SK-N-SH (cell line): ENCODE results near the gene PAEP. TPM values are rescaled to one million over a fixed set of nuclear protein-coding genes. Genes with fewer than 3 reads are reported as not detected.

Experiments
- CTCF ChIA-PET: fragments of 300-600, 350-600 bp; formaldehyde crosslinking; extraction: SDS; loops from one replicate; lab custom pipeline; 2021; lab: Yijun Ruan, JAX
- POLR2A ChIA-PET: fragments of 350-600 bp; sonication (Branson Sonifier 250); formaldehyde crosslinking; extraction: SDS; loops from one replicate; lab custom pipeline; 2020; ENCODE audit warnings: antibody characterized with exemption, inconsistent platforms; lab: Yijun Ruan, JAX
- DNase-seq: peaks from one replicate; pipeline ENCODE4 v3.0.0; 2012
- H2AFZ ChIP-seq: fragments of 200-600 bp; sonication (generic); 2 replicates; pipeline ENCODE4 v1.8.1; 2016; ENCODE audit warnings: antibody characterized with exemption, mild to moderate bottlenecking, low read depth
- H3F3A ChIP-seq: fragments of 200-600 bp; sonication (generic); replicated peaks from 2 replicates; pipeline ENCODE3; 2016; ENCODE audit warnings: antibody characterized with exemption, mild to moderate bottlenecking; ENCODE audit not compliant: insufficient read depth
- H3K27ac ChIP-seq, 2 experiments: fragments of 200-500 bp in 1 of 2; fragments of 200-600 bp in 1 of 2; sonication (Bioruptor generic) in 1 of 2; sonication (generic), shearing (Covaris generic) in 1 of 2; 2 replicates each; pipeline versions ENCODE4 v1.5.1 to v1.6.1; 2014 to 2016; ENCODE audit warnings: low read depth in 2 of 2, inconsistent platforms in 1 of 2, low read length in 1 of 2, mild to moderate bottlenecking in 1 of 2, mixed read lengths in 1 of 2
- H3K27me3 ChIP-seq: fragments of 200-600 bp; sonication (generic), shearing (Covaris generic); 2 replicates; pipeline ENCODE4 v1.6.1; 2016; ENCODE audit warnings: mixed run types; ENCODE audit not compliant: insufficient read depth
- H3K36me3 ChIP-seq, 2 experiments: fragments of 200-500 bp in 1 of 2; fragments of 200-600 bp in 1 of 2; sonication (Bioruptor generic) in 1 of 2; sonication (generic) in 1 of 2; replicated peaks in 1 of 2; 2 replicates each; pipeline versions ENCODE3 to v1.5.1; 2014 to 2016; ENCODE audit warnings: low read length in 1 of 2, mild to moderate bottlenecking in 1 of 2; ENCODE audit not compliant: insufficient read depth in 2 of 2, control insufficient read depth in 1 of 2
- H3K4me1 ChIP-seq, 2 experiments: fragments of 200-500 bp in 1 of 2; fragments of 200-600 bp in 1 of 2; sonication (Bioruptor generic) in 1 of 2; sonication (generic), shearing (Covaris generic) in 1 of 2; 2 replicates each; pipeline versions ENCODE4 v1.5.1 to v1.6.1; 2014 to 2016; ENCODE audit warnings: low read depth in 1 of 2, low read length in 1 of 2, mixed run types in 1 of 2; ENCODE audit not compliant: insufficient read depth in 2 of 2, control insufficient read depth in 1 of 2
- H3K4me2 ChIP-seq: fragments of 200-600 bp; sonication (generic), shearing (Covaris generic); 2 replicates; pipeline ENCODE4 v1.6.1; 2017; ENCODE audit warnings: mixed run types
- H3K4me3 ChIP-seq, 2 experiments: fragments of 200-500 bp in 1 of 2; fragments of 200-600 bp in 1 of 2; sonication (Bioruptor generic) in 1 of 2; sonication (generic), shearing (Covaris generic) in 1 of 2; 2 replicates each; pipeline versions ENCODE4 v1.5.1 to v1.8.1; 2014 to 2016; ENCODE audit warnings: low read depth in 2 of 2, inconsistent platforms in 1 of 2, low read length in 1 of 2, mild to moderate bottlenecking in 1 of 2, mixed read lengths in 1 of 2, moderate library complexity in 1 of 2
- H3K79me2 ChIP-seq: fragments of 200-600 bp; sonication (generic); 2 replicates; pipeline ENCODE4 v1.8.1; 2017; ENCODE audit warnings: mild to moderate bottlenecking; ENCODE audit not compliant: insufficient read depth
- H3K9ac ChIP-seq: fragments of 200-600 bp; sonication (generic); 2 replicates; pipeline ENCODE4 v1.6.1; 2017; ENCODE audit warnings: mixed run types
- H3K9me2 ChIP-seq: fragments of 200-600 bp; sonication (generic); 2 replicates; pipeline ENCODE4 v1.6.1; 2017; ENCODE audit warnings: mixed run types
- H3K9me3 ChIP-seq: fragments of 200-600 bp; sonication (generic); 2 replicates; pipeline ENCODE4 v1.6.1; 2017; ENCODE audit warnings: mixed run types, mild to moderate bottlenecking, moderate library complexity
- H4K20me1 ChIP-seq: fragments of 200-600 bp; sonication (generic); 2 replicates; pipeline ENCODE4 v1.6.1; 2017; ENCODE audit warnings: mild to moderate bottlenecking, mixed run types; ENCODE audit not compliant: insufficient read depth
- EP300 ChIP-seq, 2 experiments: IDR thresholded peaks; 2 replicates each; pipeline versions ENCODE4 v1.4.0 to v1.6.1; 2012; ENCODE audit warnings: borderline replicate concordance in 1 of 2, low read depth in 1 of 2, low read length in 1 of 2
- EZH2phosphoT487 ChIP-seq: fragments of 200-600 bp; sonication (generic); IDR thresholded peaks from 2 replicates; pipeline ENCODE4 v1.6.1; 2017; ENCODE audit warnings: low read depth, mixed run types, mild to moderate bottlenecking, antibody characterized with exemption, moderate library complexity, borderline replicate concordance
- FOXJ3 ChIP-seq: sonication (generic); formaldehyde crosslinking; IDR thresholded peaks from 2 replicates; pipeline ENCODE4 v1.5.1; 2020; ENCODE audit warnings: mild to moderate bottlenecking, missing genetic modification reagents
- GABPA ChIP-seq: IDR thresholded peaks from 2 replicates; pipeline ENCODE4 v1.4.0; 2012; ENCODE audit warnings: low read depth, mild to moderate bottlenecking
- NFIC ChIP-seq: IDR thresholded peaks from 2 replicates; pipeline ENCODE4 v1.4.0; 2012; ENCODE audit warnings: borderline replicate concordance
- POLR2AphosphoS5 ChIP-seq: IDR thresholded peaks from 2 replicates; pipeline ENCODE4 v1.6.1; 2012; ENCODE audit warnings: low read depth, low read length
- REST ChIP-seq: IDR thresholded peaks from 2 replicates; pipeline ENCODE4 v1.6.1; 2012; ENCODE audit warnings: mild to moderate bottlenecking, low read depth, low read length, moderate library complexity
- RFX5 ChIP-seq: IDR thresholded peaks from 2 replicates; pipeline ENCODE4 v1.6.1; 2012; ENCODE audit warnings: mild to moderate bottlenecking, improper control_type of control experiment, low read length
- SIN3A ChIP-seq: IDR thresholded peaks from 2 replicates; pipeline ENCODE4 v1.6.1; 2012; ENCODE audit warnings: low read depth, mild to moderate bottlenecking, low read length, moderate library complexity, borderline replicate concordance
- SMC3 ChIP-seq: IDR thresholded peaks from 2 replicates; pipeline ENCODE4 v1.6.1; 2012; ENCODE audit warnings: low read depth, low read length, improper control_type of control experiment
- USF1 ChIP-seq: IDR thresholded peaks from 2 replicates; pipeline ENCODE4 v1.4.0; 2012; ENCODE audit warnings: low read depth, borderline replicate concordance
- USF2 ChIP-seq: fragments of 150-350 bp; IDR thresholded peaks from 2 replicates; pipeline ENCODE4 v1.6.1; 2017; ENCODE audit warnings: antibody characterized with exemption, low read length, low read depth, borderline replicate concordance
- WGBS: methylation state at CpG from one replicate; pipeline ENCODE4 v1.1.6; 2017; ENCODE audit warnings: low lambda C conversion rate; 5-methylcytosine and 5-hydroxymethylcytosine counted together
- polyA plus RNA-seq, 3 experiments: library from polyadenylated mRNA; depleted of rRNA; stranded (reverse); fragments of >200 nt; gene quantifications; 2 replicates each; pipeline ENCODE4 v1.2.3, GENCODE V29; 2012
- TF ChIP-seq, protein P1 (sequence below): IDR thresholded peaks from 2 replicates; pipeline ENCODE4; 2012

The PAEP gene
- polyA plus RNA-seq, 1 of the 3 experiments (the other 2 are of a cell fraction), result 0.08 TPM

GRCh38 chr9:135552698-135553171, 8.8 kb upstream of the PAEP start:
- H3K9me2 ChIP-seq, result no peaks in the 10 kb centered on the region
- H3K4me2 ChIP-seq, result no peak overlapping the region
- no peak overlapping the region for H3K9ac ChIP-seq
- H3K9me3 ChIP-seq, result no peaks in the 10 kb centered on the region
- no peak for TF ChIP-seq SIN3A
- no peak for TF ChIP-seq NFIC
- TF ChIP-seq GABPA, result no peak
- TF ChIP-seq USF2, result no peak
- TF ChIP-seq RFX5, result no peak
- no peak for TF ChIP-seq FOXJ3 (CRISPR knock-in tag)
- no peak for TF ChIP-seq REST
- no peak for TF ChIP-seq USF1
- TF ChIP-seq, protein P1, sequence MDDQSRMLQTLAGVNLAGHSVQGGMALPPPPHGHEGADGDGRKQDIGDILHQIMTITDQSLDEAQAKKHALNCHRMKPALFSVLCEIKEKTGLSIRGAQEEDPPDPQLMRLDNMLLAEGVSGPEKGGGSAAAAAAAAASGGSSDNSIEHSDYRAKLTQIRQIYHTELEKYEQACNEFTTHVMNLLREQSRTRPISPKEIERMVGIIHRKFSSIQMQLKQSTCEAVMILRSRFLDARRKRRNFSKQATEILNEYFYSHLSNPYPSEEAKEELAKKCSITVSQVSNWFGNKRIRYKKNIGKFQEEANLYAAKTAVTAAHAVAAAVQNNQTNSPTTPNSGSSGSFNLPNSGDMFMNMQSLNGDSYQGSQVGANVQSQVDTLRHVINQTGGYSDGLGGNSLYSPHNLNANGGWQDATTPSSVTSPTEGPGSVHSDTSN, result no peak
- no peak for TF ChIP-seq SMC3
- no peak for TF ChIP-seq EZH2phosphoT487
- no peak for TF ChIP-seq EP300 (IDR thresholded peaks at IDR 0.05; ENCODE audit: borderline replicate concordance in 1 of 2, low read depth in 1 of 2, low read length in 1 of 2)
- TF ChIP-seq POLR2AphosphoS5, result no peak
- no peak overlapping the region for H3K4me3 ChIP-seq
- CTCF ChIA-PET, result interaction anchor here (3.3 kb wide), 1 partner anchor 48 kb away, joined by 11 read pairs; no protein-coding TSS in a partner anchor
- POLR2A ChIA-PET, result no interaction called here
- no peaks in the 10 kb centered on the region for H3K27me3 ChIP-seq
- no peak overlapping the region for H3K27ac ChIP-seq
- H3F3A ChIP-seq, result no peaks in the 10 kb centered on the region
- H2AFZ ChIP-seq, result no peak overlapping the region
- no peaks in the 10 kb centered on the region for H3K4me1 ChIP-seq
- no peaks in the 10 kb centered on the region for H4K20me1 ChIP-seq
- no peaks in the 10 kb centered on the region for H3K36me3 ChIP-seq
- WGBS, result 62% methylated on average over 17 of the region's 19 CpGs
- DNase-seq, result no peak
- no peaks in the 10 kb centered on the region for H3K79me2 ChIP-seq
